K562 (cell line): ENCODE results near the gene ARHGAP4. TPM values are rescaled to one million over a fixed set of nuclear protein-coding genes. Genes with fewer than 3 reads are reported as not detected.

Experiments used
- AFF4 ChIP-seq: sonication (generic); formaldehyde crosslinking; IDR thresholded peaks from 2 replicates; pipeline ENCODE4 v1.8.0; 2023; ENCODE audit warnings: mild to moderate bottlenecking, missing genetic modification reagents
- BHLHE40 ChIP-seq: IDR thresholded peaks from 2 replicates; pipeline ENCODE4 v1.6.1; 2011; ENCODE audit warnings: low read length, improper control_type of control experiment
- CC2D1A ChIP-seq: fragments of 450-650 bp; IDR thresholded peaks from 2 replicates; pipeline ENCODE4 v1.6.1; 2017; ENCODE audit warnings: mild to moderate bottlenecking
- ERF ChIP-seq: fragments of 450-650 bp; formaldehyde crosslinking; IDR thresholded peaks from 2 replicates; pipeline ENCODE4 v1.4.0; 2020; ENCODE audit warnings: mild to moderate bottlenecking, mixed read lengths
- LARP7 ChIP-seq: fragments of 450-650 bp; IDR thresholded peaks from 2 replicates; pipeline ENCODE4 v1.6.1; 2016
- MTA2 ChIP-seq: fragments of 450-650 bp; IDR thresholded peaks from 2 replicates; pipeline ENCODE4 v1.6.1; 2016; ENCODE audit warnings: low read depth
- NCOR1 ChIP-seq: fragments of 450-650 bp; IDR thresholded peaks from 2 replicates; pipeline ENCODE4 v1.6.1; 2016; ENCODE audit warnings: mild to moderate bottlenecking, moderate library complexity
- PCBP2 ChIP-seq: fragments of 200-400 bp; formaldehyde crosslinking; IDR thresholded peaks from 2 replicates; pipeline ENCODE4 v1.6.1; 2018; ENCODE audit warnings: low read length, low read depth, mild to moderate bottlenecking, moderate library complexity; ENCODE audit not compliant: poor library complexity, severe bottlenecking
- PHF21A ChIP-seq: fragments of 450-650 bp; IDR thresholded peaks from 2 replicates; pipeline ENCODE4 v1.6.1; 2017; ENCODE audit warnings: low read depth, borderline replicate concordance
- RBBP5 ChIP-seq: fragments of 200-600 bp; sonication (generic); IDR thresholded peaks from 2 replicates; pipeline ENCODE4 v1.6.1; 2012; ENCODE audit warnings: borderline replicate concordance, mild to moderate bottlenecking, low read length, control low read depth, inconsistent platforms; ENCODE audit not compliant: insufficient read depth, poor library complexity, severe bottlenecking
- SMARCA5 ChIP-seq: fragments of 450-650 bp; IDR thresholded peaks from 2 replicates; pipeline ENCODE4 v1.6.1; 2016
- STAT6 ChIP-seq: sonication (generic); formaldehyde crosslinking; IDR thresholded peaks from 2 replicates; pipeline ENCODE4 v1.8.1; 2023; ENCODE audit warnings: mild to moderate bottlenecking, missing genetic modification reagents
- TEAD2 ChIP-seq: fragments of 450-650 bp; IDR thresholded peaks from 2 replicates; pipeline ENCODE4 v1.6.1; 2016; ENCODE audit warnings: missing genetic modification characterization, control low read depth, missing compliant biosample characterization
- TEAD4 ChIP-seq, 2 experiments: sonication (generic) in 1 of 2; formaldehyde crosslinking in 1 of 2; IDR thresholded peaks; 2 replicates each; pipeline versions ENCODE4 v1.6.1 to v1.8.0; 2012 to 2022; ENCODE audit warnings: borderline replicate concordance in 1 of 2, inconsistent platforms in 1 of 2, low read length in 1 of 2, mild to moderate bottlenecking in 1 of 2, missing genetic modification reagents in 1 of 2
- TFAM ChIP-seq: fragments of 250-450 bp; sonication (Bioruptor Pico); conservative IDR thresholded peaks from 2 replicates; pipeline ENCODE4 v1.5.0; 2021; ENCODE audit warnings: mild to moderate bottlenecking, moderate library complexity
- ZFP36 ChIP-seq: fragments of 150-350 bp; IDR thresholded peaks from 2 replicates; pipeline ENCODE4 v1.6.1; 2018; ENCODE audit warnings: low read length, low read depth; ENCODE audit not compliant: partially characterized antibody
- ZNF324 ChIP-seq: fragments of 250-450 bp; sonication (Bioruptor Pico); IDR thresholded peaks from 2 replicates; pipeline ENCODE4 v1.4.0; 2020; ENCODE audit warnings: mild to moderate bottlenecking
- ZNF347 ChIP-seq: fragments of 450-650 bp; formaldehyde crosslinking; IDR thresholded peaks from 2 replicates; pipeline ENCODE4 v1.4.0; 2020; ENCODE audit warnings: low read depth, mild to moderate bottlenecking, moderate library complexity
- ZNF408 ChIP-seq: fragments of 250-450 bp; sonication (Bioruptor Pico); IDR thresholded peaks from 2 replicates; pipeline ENCODE4 v1.4.0; 2020; ENCODE audit warnings: low read depth, mild to moderate bottlenecking, moderate library complexity
- ZNF57 ChIP-seq: fragments of 450-650 bp; formaldehyde crosslinking; IDR thresholded peaks from 2 replicates; pipeline ENCODE4 v1.4.0; 2020; ENCODE audit warnings: mild to moderate bottlenecking, moderate library complexity
- ZNF583 ChIP-seq: fragments of 250-450 bp; sonication (Bioruptor Pico); IDR thresholded peaks from 2 replicates; pipeline ENCODE4 v1.4.0; 2020
- polyA plus RNA-seq, 8 experiments: library from polyadenylated mRNA; depleted of rRNA in 4 of 8; stranded (reverse) in 5 of 8; unstranded in 3 of 8; fragments of >200 nt; fragmentation: Nextera tagmentation in 2 of 8; fragmentation: Illumina TruSeq in 1 of 8; extraction: Ambion mirVana in 2 of 8; extraction: Trizol in 1 of 8; gene quantifications; 2 replicates each; pipeline versions ENCODE4 v1.2.1 to v1.2.3, GENCODE V29; 2011 to 2014; ENCODE audit warnings: inconsistent platforms in 1 of 8, missing spikeins in 1 of 8
- total RNA-seq, 7 experiments: library from RNA; depleted of rRNA in 6 of 7; stranded (reverse); fragments of >200 nt in 6 of 7; fragmentation: Illumina TruSeq in 2 of 7; extraction: Trizol in 2 of 7; gene quantifications; 2 replicates each; pipeline versions ENCODE4 v1.2.1 to v1.2.3, GENCODE V29; 2011 to 2021; ENCODE audit warnings: low replicate concordance in 1 of 7

Gene ARHGAP4
- total and polyA plus RNA-seq, 9 of the 15 experiments (the other 6 are each of a cell fraction or from before 2014, with no cell fraction given), result 0.30 to 81.8 (median 13.5) TPM

- TF ChIP-seq ZNF583 (CRISPR knock-in tag) (no peak; the same call in 1 of the 2 replicates), MTA2 (no peak), ERF (CRISPR knock-in tag) (no peak; the same call in 1 of the 2 replicates), ZNF347 (CRISPR knock-in tag) (no peak), STAT6 (no peak), RBBP5 (peak; percentile 40), PCBP2 (no peak), ZNF408 (CRISPR knock-in tag) (no peak), SMARCA5 (no peak), LARP7 (no peak), NCOR1 (no peak), TEAD2 (tag) (no peak), TEAD4 (IDR thresholded peaks at IDR 0.05; ENCODE audit: low read length) (peak; percentile 52; the same call in 1 of the 2 replicates), TEAD4 (CRISPR knock-in tag; IDR thresholded peaks at IDR 0.05; ENCODE audit: borderline replicate concordance) (no peak), ZNF324 (no peak), ZNF57 (CRISPR knock-in tag) (no peak), ZFP36 (no peak), TFAM (CRISPR knock-in tag) (no peak), AFF4 (CRISPR knock-in tag) (peak; percentile 82; the same call in 1 of the 2 replicates), PHF21A (no peak), BHLHE40 (no peak), CC2D1A (no peak)
Measured at GRCh38 chrX:153971450-153972367, 45.6 kb upstream of the ARHGAP4 start, which contains the start of gene HCFC1 (continued).
